ENCODE data around the gene TLE2. TPM values are rescaled to one million over a fixed set of nuclear protein-coding genes. Genes with fewer than 3 reads are reported as not detected.

Gene TLE2
- total and polyA plus RNA-seq, 2 experiments from 2014 or later = 36.2 to 71.1 TPM

DNA sequence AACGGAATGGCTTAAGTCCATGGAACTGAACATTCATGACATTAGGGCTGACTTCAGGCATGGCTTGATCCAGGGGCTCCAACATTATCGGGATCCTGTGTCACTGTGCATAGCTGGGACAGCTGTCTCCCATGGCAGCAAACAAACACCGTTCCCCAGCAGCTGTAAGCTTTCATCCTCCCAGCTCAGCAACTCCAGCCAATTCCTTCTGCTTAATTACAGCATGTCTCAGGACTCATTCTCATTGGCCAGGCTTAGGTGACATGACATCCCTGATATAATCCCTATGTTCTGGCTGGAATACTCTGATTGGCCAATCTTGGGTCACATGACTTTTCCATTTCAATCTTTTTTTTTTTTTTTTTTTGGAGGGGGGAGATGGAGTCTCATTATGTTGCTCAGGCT, 44.1 kb upstream of the TLE2 start:
- H3K4me2 ChIP-seq = no peak overlapping the region
- H3K27me3 ChIP-seq = no peaks in the 10 kb centered on the region
- H3K4me1 ChIP-seq (ENCODE audit: insufficient read depth) = no peaks in the 10 kb centered on the region
- no peaks in the 10 kb centered on the region for H4K20me1 ChIP-seq (ENCODE audit: insufficient read depth, poor library complexity, severe bottlenecking)
- 60% methylated on average over 3 of the region's 3 CpGs for WGBS (ENCODE audit: low lambda C conversion rate, missing lambda C conversion rate)
- no peaks in the 10 kb centered on the region for H3K9me2 ChIP-seq (replicated peaks; ENCODE audit: insufficient read depth)
- H3K36me3 ChIP-seq (replicated peaks; ENCODE audit: insufficient read depth, low read depth) = no peaks in the 10 kb centered on the region
- TF ChIP-seq, protein P1, sequence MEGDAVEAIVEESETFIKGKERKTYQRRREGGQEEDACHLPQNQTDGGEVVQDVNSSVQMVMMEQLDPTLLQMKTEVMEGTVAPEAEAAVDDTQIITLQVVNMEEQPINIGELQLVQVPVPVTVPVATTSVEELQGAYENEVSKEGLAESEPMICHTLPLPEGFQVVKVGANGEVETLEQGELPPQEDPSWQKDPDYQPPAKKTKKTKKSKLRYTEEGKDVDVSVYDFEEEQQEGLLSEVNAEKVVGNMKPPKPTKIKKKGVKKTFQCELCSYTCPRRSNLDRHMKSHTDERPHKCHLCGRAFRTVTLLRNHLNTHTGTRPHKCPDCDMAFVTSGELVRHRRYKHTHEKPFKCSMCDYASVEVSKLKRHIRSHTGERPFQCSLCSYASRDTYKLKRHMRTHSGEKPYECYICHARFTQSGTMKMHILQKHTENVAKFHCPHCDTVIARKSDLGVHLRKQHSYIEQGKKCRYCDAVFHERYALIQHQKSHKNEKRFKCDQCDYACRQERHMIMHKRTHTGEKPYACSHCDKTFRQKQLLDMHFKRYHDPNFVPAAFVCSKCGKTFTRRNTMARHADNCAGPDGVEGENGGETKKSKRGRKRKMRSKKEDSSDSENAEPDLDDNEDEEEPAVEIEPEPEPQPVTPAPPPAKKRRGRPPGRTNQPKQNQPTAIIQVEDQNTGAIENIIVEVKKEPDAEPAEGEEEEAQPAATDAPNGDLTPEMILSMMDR (IDR thresholded peaks at IDR 0.05; ENCODE audit: poor library complexity) = no peak
- TF ChIP-seq EZH2 (IDR thresholded peaks at IDR 0.05; ENCODE audit: borderline replicate concordance) (no peak), EZH2phosphoT487 (IDR thresholded peaks at IDR 0.05; ENCODE audit: low read depth, severe bottlenecking, unreplicated experiment) (no peak)
- DNase-seq (ENCODE audit: low spot score) = no peak
- no peaks in the 10 kb centered on the region for H3K79me2 ChIP-seq
- no peaks in the 10 kb centered on the region for H3K9me3 ChIP-seq (ENCODE audit: low read depth)
- no peak overlapping the region for H3K4me3 ChIP-seq
- no peak overlapping the region for H3K27ac ChIP-seq
- H2AFZ ChIP-seq = no peak overlapping the region

DNA sequence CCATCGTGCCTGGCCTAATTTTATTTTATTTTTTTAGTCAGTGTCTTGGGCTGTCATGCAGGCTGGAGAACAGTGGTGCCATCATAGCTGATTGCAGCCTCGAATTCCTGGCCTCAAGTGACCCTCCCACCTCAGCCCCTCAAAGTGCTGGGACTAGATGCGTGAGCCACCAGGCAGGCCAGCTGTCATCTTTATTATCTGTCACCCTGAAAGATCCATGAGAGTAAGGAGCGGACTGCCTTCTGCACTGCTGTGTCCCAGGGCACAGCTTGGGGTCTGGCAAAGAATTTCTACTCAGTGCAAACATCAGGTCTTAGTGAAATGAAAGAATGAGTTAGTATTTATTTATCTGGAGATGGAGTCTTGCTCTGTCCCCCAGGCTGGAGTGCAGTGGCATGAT, 42.7 kb upstream of the TLE2 start:
- Histone ChIP-seq H3K9me3 (ENCODE audit: low read depth) (no peaks in the 10 kb centered on the region), H3K9me2 (replicated peaks; ENCODE audit: insufficient read depth) (no peaks in the 10 kb centered on the region), H2AFZ (no peak overlapping the region), H3K4me2 (no peak overlapping the region), H3K27me3 (no peaks in the 10 kb centered on the region), H3K79me2 (no peaks in the 10 kb centered on the region), H4K20me1 (ENCODE audit: insufficient read depth, poor library complexity, severe bottlenecking) (no peaks in the 10 kb centered on the region), H3K36me3 (replicated peaks; ENCODE audit: insufficient read depth, low read depth) (no peaks in the 10 kb centered on the region), H3K27ac (no peak overlapping the region), H3K4me1 (ENCODE audit: insufficient read depth) (no peaks in the 10 kb centered on the region), H3K4me3 (no peak overlapping the region)
- TF ChIP-seq EZH2phosphoT487 (IDR thresholded peaks at IDR 0.05; ENCODE audit: low read depth, severe bottlenecking, unreplicated experiment) (no peak), EZH2 (IDR thresholded peaks at IDR 0.05; ENCODE audit: borderline replicate concordance) (no peak)
- WGBS (ENCODE audit: low lambda C conversion rate, missing lambda C conversion rate) = 70% methylated on average over 4 of the region's 4 CpGs
- DNase-seq (ENCODE audit: low spot score) = no peak

DNA sequence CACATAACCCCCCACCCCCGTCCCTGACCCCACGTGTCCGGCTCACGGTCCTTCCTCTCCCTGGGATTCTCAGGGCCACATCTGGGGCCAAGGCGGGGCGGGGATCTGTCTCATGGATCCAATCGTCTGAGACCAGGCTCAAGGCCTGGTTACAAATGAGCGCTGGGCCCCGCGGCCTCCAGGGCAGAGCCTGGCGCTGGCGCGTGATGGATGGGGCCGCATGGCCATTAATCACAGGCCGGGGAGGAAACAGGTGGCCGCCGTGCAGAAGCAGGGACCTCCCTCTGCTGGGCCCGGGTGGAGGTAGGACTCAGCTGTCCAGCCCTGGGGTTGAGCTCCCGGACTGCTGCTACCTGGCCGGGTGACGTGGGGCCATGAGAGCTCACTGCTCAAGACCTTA, 39.0 kb upstream of the TLE2 start:
- H2AFZ ChIP-seq = no peak overlapping the region
- 77% methylated on average over 19 of the region's 21 CpGs for WGBS (ENCODE audit: low lambda C conversion rate, missing lambda C conversion rate)
- no peaks in the 10 kb centered on the region for H3K36me3 ChIP-seq (replicated peaks; ENCODE audit: insufficient read depth, low read depth)
- no peaks in the 10 kb centered on the region for H3K9me2 ChIP-seq (replicated peaks; ENCODE audit: insufficient read depth)
- H3K4me2 ChIP-seq = no peak overlapping the region
- H3K27me3 ChIP-seq = no peaks in the 10 kb centered on the region
- H3K9me3 ChIP-seq (ENCODE audit: low read depth) = no peaks in the 10 kb centered on the region
- no peak for DNase-seq (ENCODE audit: low spot score)
- H3K79me2 ChIP-seq = no peaks in the 10 kb centered on the region
- H3K4me3 ChIP-seq = no peak overlapping the region
- H4K20me1 ChIP-seq (ENCODE audit: insufficient read depth, poor library complexity, severe bottlenecking) = no peaks in the 10 kb centered on the region
- peaks cover 13% of the 10 kb centered on the region for H3K4me1 ChIP-seq (ENCODE audit: insufficient read depth)
- no peak overlapping the region for H3K27ac ChIP-seq
- TF ChIP-seq, protein P1 (IDR thresholded peaks at IDR 0.05; ENCODE audit: poor library complexity) = no peak
- no peak for TF ChIP-seq EZH2phosphoT487 (IDR thresholded peaks at IDR 0.05; ENCODE audit: low read depth, severe bottlenecking, unreplicated experiment)
- TF ChIP-seq EZH2 (IDR thresholded peaks at IDR 0.05; ENCODE audit: borderline replicate concordance) = no peak

DNA sequence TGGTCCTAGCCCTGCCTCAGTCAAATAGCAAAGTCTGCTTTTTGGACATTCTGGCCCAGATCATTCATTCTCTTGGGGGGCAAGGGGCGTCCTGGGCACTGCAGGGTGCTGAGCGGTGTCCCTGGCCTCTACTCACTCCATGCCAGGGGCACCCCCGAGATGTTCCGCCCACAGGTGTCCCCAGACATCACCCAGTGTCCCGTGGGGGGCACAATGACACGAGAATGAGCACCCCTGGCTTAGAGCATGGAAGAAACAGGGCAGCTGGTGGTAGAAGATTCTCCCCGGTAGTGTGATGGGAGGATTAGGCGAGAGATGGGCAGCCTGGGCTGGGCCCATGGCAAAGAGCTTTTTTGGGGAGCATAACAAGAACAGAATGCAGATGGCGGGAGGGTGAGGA, 38.5 kb upstream of the TLE2 start:
- Histone ChIP-seq H3K27ac (no peak overlapping the region), H3K4me3 (no peak overlapping the region), H3K4me1 (ENCODE audit: insufficient read depth) (peaks cover 17% of the 10 kb centered on the region), H3K36me3 (replicated peaks; ENCODE audit: insufficient read depth, low read depth) (no peaks in the 10 kb centered on the region), H3K4me2 (no peak overlapping the region), H4K20me1 (ENCODE audit: insufficient read depth, poor library complexity, severe bottlenecking) (no peaks in the 10 kb centered on the region), H3K9me2 (replicated peaks; ENCODE audit: insufficient read depth) (no peaks in the 10 kb centered on the region), H3K79me2 (no peaks in the 10 kb centered on the region), H3K9me3 (ENCODE audit: low read depth) (no peaks in the 10 kb centered on the region), H2AFZ (no peak overlapping the region), H3K27me3 (no peaks in the 10 kb centered on the region)
- TF ChIP-seq, protein P1 (IDR thresholded peaks at IDR 0.05; ENCODE audit: poor library complexity) = no peak
- TF ChIP-seq EZH2phosphoT487 (IDR thresholded peaks at IDR 0.05; ENCODE audit: low read depth, severe bottlenecking, unreplicated experiment) = no peak
- 94% methylated on average over 9 of the region's 9 CpGs for WGBS (ENCODE audit: low lambda C conversion rate, missing lambda C conversion rate)
- DNase-seq (ENCODE audit: low spot score) = no peak
